Activated T-helper 1 cell treated with anti-CD3 and anti-CD28 coated beads, Interleukin-2, amount 50 U/mL, for 16 hours (primary cell): ENCODE measurements around the gene RNGTT.
"Not testable (repeated sequence)": the region's sequence is repeated elsewhere in the genome, so short reads cannot be mapped to it uniquely, and the experiment has no call there.

Experiments used
- DNase-seq, 2 donors: peaks; one replicate each; pipeline ENCODE4 v3.0.0-alpha.2; 2020; ENCODE audit warnings: low read depth in 1 of 2, low spot score in 1 of 2

The RNGTT gene

DNA sequence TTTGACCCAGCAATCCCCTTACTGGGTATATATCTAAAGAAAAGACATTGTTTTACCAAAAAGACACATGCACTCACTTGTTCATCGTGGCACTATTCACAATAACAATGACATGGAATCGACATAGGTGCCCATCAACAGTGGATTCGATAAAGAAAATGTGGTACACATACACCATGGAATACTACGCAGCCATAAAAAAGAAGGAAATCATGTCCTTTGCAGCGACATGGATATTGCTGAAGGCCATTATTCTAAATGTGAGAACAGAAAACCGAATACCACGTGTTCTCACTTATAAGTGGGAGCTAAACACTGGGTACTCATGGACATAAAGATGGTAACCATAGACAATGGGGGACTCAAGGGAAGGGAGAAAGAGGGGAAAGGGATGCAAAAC is 222.3 kb downstream of the RNGTT start:
- DNase-seq = no peak

DNA sequence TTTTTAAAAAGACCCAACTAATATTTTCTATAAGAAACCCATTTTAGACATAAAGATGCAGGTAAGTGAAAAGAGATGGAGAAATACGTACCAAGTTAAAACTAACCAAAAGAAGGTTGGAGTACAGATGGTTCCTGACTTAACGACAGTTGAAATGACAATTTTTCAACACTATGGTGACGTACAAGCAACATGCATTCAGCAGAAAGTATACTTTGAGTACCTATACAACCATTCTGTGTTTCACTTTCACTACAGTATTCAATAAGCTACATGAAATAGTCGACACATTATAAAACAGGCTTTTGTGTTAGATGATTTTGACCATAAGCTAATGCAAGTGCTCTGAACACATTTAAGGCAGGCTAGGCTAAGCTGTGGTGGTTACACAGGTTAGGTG is 228.9 kb downstream of the RNGTT start:
- DNase-seq = no peak

DNA sequence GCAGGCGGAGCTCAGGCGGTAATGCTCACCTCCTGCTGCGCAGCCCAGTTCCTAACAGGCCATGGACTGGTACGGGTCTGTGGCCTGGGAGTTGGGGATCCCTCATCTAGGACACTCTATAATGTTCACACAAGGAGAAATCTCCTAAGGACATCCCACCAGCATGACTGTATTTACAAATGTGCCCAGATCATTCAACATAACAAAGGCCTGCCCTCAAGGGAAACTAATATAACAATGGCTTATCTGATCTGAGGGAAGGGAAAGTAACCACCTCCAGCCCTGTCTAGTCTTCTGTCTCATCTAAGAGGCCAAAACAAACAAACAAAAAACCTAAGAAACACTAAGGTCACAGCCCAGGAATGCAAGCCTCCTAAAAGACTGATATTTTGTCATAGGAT is 232.8 kb downstream of the RNGTT start:
- DNase-seq = no peak

DNA sequence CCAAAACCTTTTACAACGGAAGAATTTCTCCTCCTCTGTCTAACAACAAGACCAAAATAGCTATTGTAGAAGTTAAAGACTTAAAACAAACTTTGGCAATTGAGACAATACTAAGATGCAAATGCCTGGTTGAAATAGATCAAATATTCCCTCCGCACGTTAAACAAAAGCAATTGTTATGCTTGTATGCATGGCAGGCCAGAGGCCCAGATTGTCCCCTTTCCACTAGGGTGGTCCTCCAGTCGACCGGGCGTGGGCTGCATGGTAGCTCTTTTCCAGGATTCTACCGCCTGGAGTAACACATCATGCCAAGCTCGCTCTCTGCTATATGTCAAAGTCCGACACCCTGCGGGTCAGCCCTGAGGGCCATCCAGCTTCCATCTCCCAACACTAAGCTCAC is 234.7 kb downstream of the RNGTT start:
- DNase-seq = no peak

DNA sequence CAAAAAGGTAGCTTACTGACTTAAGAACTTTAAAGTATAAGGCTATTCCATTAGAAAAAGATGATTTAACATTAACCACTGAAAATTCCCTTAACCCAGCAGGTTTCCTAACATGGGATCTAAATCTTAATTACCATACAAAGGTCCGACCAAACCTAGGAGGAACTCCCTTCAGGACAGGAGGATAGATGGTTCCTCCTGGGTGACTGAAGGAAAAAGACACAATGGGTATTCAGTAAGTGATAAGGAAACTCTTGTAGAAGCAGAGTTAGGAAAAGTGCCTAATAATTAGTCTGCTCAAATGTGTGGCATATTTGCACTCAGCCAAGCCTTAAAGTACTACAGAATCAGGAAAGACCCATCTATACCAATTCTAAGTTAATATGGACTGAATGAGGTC is 237.0 kb downstream of the RNGTT start:
- not testable (repeated sequence) for DNase-seq

DNA sequence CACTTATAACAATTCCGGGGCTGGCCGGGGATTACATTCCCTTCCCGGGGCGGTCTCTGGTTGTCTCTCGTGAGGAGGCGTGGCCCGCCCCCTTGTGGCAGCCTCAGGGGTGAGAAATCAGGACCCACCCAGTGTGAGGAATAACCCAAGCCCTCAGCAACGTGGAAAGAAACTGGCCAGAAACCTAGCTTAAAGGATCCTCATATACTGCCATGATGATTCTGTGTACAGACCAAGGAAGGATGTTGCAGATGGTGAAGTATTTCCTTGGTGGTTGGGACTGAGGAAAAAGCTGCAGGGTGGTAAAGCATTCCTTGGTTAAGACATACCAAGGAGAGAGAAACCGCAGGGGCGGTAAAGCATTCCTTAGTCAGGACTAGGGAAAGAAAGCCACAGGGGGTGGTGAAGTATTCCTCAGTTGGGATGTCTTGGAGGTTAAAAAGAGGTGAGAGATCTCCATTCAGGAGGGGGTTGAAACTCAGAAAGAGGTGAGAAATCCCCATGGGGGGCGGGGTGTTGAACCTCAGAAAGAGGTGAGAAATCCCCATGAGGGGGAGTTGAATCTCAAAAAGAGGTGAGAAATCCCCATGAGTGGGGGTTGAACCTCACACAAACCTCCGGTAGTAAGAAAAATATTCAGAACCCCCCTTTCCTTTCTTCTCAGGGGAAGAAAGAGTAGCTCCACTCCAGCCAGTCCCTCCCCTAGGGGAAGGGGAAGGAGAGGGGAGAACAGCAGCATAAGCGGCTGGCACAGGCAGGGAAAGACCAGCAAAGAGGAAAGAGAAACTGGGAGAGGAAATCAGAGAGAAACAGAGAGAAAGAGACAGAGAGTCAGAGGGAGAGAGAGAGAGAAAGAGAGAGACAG is 238.1 kb downstream of the RNGTT start:
- no peak for DNase-seq

DNA sequence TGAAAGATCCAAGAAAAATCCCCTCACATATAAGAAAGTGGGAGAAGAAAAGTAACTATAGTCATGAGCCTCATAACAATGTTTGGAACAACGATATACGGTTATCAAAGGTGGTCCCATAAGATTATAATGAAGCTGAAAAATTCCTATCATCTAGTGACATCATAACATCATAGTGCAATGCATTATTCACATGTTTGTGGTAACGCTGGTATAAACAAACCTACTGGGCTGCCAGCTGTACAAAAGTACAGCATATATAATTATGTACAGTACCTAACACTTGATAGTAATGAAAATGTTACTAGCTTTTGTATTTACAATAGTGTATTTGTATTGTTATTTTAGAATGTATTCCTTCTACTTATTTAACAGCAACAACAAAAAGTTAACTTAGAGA is 240.7 kb downstream of the RNGTT start:
- no peak for DNase-seq

DNA sequence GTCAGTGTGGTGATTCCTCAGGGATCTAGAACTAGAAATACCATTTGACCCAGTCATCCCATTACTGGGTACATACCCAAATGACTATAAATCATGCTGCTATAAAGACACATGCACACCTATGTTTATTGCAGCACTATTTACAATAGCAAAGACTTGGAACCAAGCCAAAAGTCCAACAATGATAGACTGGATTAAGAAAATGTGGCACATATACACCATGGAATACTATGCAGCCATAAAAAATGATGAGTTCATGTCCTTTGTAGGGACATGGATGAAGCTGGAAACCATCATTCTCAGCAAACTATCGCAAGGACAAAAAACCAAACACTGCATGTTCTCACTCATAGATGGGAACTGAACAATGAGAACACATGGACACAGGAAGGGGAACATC is 247.0 kb downstream of the RNGTT start:
- DNase-seq = not testable (repeated sequence)

DNA sequence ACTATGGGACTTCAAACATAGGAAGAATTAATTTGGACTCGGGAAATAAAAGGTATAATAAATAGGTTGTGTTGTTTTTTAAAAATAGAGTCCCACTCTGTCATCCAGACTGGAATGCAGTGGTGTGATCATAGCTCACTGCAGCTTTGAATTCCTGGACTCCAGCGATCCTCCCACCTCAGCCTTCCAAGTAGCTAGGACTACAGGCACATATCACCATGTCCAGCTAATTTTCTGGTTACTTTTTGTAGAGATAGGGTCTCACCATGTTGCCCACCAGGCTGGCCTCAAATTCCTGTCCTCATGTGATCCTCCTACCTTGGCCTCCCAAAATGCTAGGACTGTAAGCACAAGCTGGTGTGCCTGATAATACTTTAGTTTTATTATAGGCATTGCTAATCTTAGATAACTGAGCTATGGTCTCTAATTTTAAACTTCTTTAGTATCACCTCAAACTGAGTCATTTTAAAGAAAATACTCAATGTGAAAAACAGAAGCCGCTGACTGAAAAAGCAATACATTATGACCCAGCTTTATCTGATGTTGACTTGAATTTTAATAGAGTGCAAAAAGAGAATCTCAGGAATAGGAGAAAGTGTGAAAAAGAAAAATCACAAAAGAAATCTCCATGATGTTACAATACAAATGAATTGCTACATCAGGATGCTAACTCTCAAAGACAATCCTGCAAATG is 251.0 kb downstream of the RNGTT start:
- no peak for DNase-seq

DNA sequence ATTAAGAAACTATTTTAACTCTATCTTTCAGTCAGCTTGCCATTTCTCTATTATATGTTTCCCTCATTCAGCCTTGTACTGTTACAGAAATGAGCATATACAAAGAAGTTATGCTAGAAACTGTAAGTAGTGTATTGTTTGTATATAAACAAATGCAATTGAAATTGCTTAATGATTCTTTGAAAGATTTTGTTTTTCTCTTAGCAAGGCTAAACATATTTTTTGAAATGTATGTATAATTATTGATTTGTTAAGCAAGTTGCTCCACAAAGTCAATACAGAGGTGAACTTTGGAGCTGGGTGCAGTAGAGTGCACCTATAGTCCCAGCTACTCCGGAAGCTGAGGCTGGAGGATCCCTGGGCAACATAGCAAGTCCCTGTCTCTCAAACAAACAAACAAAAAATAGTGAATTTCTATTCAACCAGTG is 253.6 kb downstream of the RNGTT start:
- DNase-seq = no peak

DNA sequence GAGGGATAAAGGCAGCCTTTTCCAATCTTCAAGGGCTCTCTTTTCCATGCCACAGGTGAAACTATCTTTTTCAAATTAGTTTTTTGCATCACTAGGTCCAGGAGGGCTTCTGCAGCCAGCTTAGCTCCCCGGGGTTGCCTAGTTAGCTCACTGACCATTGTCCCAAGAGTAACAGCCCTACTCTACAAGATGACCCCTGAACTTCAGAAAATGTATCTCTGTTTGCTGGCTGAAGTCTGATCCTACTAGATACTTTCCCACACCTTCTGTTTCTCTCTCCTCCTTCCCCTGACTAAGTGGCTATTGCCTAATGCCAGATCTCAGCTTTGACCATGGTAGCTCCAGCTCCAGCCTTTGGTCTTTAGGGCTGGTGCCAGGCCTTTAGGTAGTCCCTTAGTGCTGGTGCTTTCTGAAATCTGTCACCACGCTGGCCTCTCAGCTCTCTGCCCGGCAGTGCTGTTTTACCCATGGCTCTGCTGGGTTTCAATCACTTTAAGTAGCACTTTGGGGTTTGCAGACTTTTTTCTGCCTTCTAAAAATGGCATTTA is 255.1 kb downstream of the RNGTT start:
- no peak for DNase-seq

DNA sequence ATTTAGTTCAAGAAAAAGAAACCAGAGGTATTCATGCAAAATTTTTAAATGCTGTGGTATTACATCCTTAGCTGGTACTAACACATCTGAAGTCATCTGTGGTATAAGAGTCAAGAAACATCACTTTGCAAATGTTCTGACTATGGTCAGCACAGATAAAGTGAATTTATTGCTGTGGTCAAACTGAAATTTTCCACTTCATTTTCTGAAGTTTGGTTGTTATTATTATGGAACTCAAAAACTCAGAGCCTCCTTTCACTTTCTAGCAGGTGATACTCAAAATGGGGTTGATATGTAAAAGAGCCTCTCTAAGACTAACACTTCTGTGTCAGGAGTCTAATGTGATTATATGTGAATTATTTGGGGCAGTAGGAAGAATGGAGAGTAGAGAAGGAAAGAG is 257.8 kb downstream of the RNGTT start:
- DNase-seq = no peak

DNA sequence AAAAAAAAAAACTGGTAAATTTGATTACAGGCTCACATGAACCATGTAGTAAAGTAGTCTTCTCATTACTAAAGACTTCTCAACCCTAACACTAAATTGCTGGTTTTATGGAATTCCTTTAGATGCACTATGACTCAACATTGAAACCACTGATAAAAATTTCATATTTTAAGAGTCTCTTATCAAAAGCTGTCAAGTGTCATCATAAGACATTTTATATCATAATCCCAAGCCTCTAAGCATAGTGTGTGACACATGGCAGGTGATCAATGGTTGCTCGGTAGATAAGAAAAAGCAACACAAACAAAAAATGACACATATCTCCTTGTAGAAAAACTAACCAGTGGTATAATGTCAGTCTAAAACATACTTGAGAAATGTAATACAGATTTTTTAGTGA is 258.4 kb downstream of the RNGTT start:
- no peak for DNase-seq

DNA sequence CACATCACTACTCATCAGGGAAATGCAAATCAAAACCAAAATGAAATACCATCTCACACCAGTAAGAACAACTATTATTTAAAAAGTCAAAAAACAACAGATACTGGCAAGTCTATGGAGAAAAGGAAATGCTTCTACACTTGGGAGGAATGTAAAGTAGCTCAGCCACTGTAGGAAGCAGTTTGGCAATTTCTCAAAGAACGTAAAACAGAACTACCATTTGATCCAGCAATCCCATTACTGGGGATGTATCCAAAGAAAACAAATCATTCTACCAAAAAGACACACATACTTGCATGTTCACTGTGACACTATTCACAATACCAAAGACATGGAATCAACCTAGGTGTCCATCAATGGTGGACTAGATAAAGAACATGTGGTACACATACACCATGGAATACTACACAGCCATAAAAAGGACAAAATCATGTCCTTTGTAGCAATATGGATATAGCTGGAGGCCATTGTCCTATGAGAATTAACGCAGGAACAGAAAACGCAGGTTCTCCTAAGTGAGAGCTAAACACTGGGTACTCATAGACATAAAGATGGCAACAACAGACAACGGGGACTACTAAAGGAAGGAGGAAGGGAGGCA is 260.4 kb downstream of the RNGTT start:
- DNase-seq = no peak

DNA sequence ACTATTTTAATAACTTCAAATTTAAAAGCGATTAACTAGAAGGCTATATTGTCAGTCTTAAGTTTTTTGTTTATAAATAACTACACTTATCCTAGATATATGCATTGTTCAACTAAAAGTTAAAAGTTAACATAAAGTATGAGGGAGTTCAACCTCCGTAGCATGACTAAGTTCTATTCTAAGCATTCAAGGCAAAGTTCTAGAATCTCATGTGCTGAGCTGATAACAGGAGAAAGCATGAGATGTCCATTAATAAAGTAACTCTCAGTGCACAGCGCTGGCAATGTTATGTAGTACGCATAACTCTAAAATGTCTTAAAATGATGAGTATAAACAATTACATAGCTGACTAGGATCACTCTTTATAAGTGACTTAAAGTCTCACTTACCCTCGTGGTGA is 264.8 kb downstream of the RNGTT start:
- no peak for DNase-seq

DNA sequence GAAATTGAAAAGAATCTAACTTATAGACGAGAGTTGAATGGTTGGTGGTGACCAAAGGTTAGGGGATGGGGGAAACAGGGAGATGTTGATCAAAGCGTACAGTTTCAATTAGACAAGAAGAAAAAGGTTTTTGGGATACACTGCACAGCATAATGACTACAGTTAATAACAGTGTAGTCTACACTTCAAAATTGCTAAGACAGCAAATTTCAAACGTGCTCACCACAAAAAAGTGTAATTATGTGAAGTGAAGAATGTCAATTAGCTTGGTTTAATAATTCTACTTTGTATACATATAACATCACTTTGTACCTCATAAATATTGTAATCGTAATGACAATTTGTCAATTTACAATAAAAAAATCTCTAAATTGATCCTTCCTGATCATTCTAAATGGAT is 267.5 kb downstream of the RNGTT start:
- no peak for DNase-seq

DNA sequence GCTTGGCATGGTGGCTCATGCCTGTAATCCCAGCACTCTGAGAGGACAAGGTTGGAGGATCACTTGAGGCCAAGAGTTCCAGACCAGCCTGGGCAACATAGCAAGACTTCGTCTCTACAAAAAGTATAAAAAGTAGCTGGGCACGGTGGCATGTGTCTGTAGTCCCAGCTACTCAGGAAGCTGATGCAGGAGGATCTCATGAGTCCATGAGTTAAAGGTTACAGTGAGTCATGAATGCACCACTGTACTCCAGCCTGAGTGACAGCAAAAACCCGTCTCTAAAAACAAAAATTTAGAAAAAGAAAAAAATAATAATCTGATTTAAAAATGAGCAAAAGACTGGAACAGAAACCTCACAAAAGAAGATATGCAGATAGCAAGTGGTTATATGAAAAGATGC is 279.7 kb downstream of the RNGTT start:
- DNase-seq = no peak

DNA sequence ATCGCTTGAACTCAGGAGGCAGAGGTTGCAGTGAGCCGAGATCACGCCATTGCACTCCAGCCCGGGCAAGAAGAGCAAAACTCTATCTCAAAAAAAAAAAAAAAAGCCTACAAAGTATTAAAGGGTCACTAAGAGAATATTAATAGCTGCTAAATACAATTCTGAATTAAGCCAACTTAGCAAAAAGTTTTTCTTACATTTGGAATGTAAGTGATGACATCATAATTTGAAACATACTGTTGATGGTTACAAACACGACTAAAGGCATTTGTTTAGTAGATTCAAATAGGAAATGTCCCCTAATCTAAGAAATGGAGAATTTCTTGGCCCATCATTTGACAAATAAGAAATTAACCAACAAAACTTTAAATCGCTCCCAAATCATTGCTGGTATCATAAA is 282.8 kb downstream of the RNGTT start:
- no peak for DNase-seq

DNA sequence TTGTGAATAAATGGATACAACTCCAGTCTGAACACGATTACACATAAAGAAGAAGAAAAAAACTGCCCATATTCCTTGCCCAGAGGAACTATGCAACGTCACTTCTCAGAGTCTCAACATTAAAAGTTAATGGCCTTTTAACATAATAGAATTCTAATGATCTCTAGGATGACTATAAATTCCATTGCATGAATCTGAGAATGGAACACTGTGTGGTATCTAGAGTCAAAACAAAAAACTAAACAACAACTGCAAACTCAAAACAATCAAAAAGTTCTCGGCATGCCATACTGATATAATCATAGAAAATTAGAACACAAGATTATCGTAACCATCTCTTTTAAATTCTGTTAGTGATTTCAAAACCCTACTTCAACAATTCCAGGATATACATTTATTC is 283.6 kb downstream of the RNGTT start:
- no peak for DNase-seq

DNA sequence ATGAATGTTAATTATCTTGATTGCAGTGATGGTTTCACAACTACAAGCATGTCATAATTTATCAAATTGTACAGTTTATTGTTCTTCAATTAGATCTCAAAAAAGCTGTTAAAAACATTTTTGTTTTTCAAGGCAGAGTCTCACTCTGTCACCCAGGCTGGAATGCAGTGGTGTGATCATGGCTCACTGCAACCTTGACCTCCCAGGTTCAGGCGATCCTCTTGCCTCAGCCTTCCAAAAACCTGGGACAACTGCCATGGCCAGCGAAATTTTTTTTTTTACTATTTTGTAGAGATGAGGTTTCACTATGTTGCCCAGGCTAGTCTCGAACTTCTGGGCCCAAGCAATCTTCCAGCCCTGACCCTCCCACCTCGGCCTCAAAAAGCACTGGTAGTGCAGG is 286.1 kb downstream of the RNGTT start:
- DNase-seq = no peak

DNA sequence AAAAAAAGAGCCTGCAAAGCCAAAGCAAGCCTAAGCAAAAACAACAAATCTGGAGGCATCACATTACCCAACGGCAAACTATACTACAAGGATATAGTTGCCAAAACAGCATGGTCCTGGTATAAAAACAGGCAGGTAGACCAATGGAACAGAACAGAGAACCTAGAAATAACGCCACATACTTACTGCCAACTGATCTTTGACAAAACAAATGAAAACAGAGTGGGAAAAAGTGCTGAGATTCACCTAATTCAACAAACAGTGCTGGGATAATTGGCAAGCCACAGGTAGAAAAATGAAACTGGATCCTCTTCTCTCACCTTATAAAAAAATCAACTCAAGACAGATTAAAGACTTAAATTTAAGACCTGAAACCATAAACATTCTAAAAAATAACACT is 291.8 kb downstream of the RNGTT start:
- no peak for DNase-seq

DNA sequence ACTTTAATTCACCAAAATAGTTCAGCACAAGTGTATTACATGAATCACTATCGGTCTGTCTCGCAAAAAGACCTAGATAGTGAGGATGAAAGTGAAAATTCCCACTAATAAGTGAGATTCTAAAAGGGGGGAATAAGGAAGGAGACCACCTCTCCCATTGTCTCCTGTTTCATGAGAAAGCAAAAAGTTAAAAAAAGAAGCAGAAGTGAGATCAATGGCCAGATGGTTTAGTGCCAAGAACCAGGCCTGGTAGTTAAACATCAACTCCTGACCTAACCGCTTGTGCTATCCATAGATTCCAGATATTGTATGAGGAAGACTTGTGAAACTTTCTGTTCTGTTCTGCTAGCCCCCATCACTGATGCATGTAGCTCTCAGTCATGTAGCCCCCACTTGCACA is 293.0 kb downstream of the RNGTT start:
- no peak for DNase-seq
